Small intestine (tissue), 7 donors: Measurements from ENCODE around the gene CASQ2. TPM values are rescaled to one million over a fixed set of nuclear protein-coding genes. Genes with fewer than 3 reads are reported as not detected.
"Not testable (repeated sequence)": the region's sequence is repeated elsewhere in the genome, so short reads cannot be mapped to it uniquely, and the experiment has no call there.

Experiments
- DNase-seq, 2 donors: peaks; one replicate each; pipeline versions ENCODE4 v3.0.0 to v3.0.0-alpha.2; 2013
- FAIRE-seq: peaks from 2 replicates; lab custom pipeline; 2012; peaks lifted over from hg19 to GRCh38; lab: Jason Lieb, UNC
- H3K27ac ChIP-seq, 3 donors: one replicate each; pipeline ENCODE4 v1.5.1; 2013; ENCODE audit warnings: low read length in 2 of 3, mild to moderate bottlenecking in 2 of 3, control low read depth in 1 of 3, inconsistent platforms in 1 of 3, low read depth in 1 of 3, moderate library complexity in 1 of 3
- H3K27me3 ChIP-seq, 3 donors: one replicate each; pipeline ENCODE4 v1.6.1; 2013; ENCODE audit warnings: low read length in 3 of 3, inconsistent platforms in 1 of 3; ENCODE audit not compliant: control insufficient read depth in 3 of 3, insufficient read depth in 3 of 3
- H3K36me3 ChIP-seq, 3 donors: one replicate each; pipeline ENCODE4 v1.6.1; 2013; ENCODE audit warnings: low read length in 3 of 3, inconsistent platforms in 1 of 3, low read depth in 1 of 3, mild to moderate bottlenecking in 1 of 3, moderate library complexity in 1 of 3; ENCODE audit not compliant: control insufficient read depth in 3 of 3, insufficient read depth in 2 of 3
- H3K4me1 ChIP-seq, 3 donors: one replicate each; pipeline ENCODE4 v1.6.1; 2013; ENCODE audit warnings: low read length in 2 of 3, inconsistent platforms in 1 of 3, low read depth in 1 of 3, mild to moderate bottlenecking in 1 of 3, moderate library complexity in 1 of 3; ENCODE audit not compliant: control insufficient read depth in 3 of 3, insufficient read depth in 2 of 3
- H3K4me3 ChIP-seq, 3 donors: one replicate each; pipeline ENCODE4 v1.5.1; 2013; ENCODE audit warnings: low read length in 3 of 3, control low read depth in 1 of 3, inconsistent platforms in 1 of 3, low read depth in 1 of 3, mild to moderate bottlenecking in 1 of 3, moderate library complexity in 1 of 3
- H3K9me3 ChIP-seq, 2 donors: one replicate each; pipeline ENCODE4 v1.6.1; 2013; ENCODE audit warnings: low read depth in 1 of 2, low read length in 1 of 2; ENCODE audit not compliant: control insufficient read depth in 2 of 2, insufficient read depth in 1 of 2
- WGBS, 3 donors: extraction: QIAGEN DNeasy Blood & Tissue Kit; methylation state at CpG; one replicate each; pipeline ENCODE4 v1.1.7; 2013; 5-methylcytosine and 5-hydroxymethylcytosine counted together
- polyA plus RNA-seq, 4 donors: library from polyadenylated mRNA; stranded (reverse) in 3 of 4; unstranded in 1 of 4; fragments of 200-250 nt in 3 of 4; fragments of 120-200 nt in 1 of 4; gene quantifications; one replicate each; pipeline versions ENCODE4 v1.2.1 to v1.2.3, GENCODE V29; 2013
- donor health status: healthy with polysubstance abuse.
- donor health status: control.
- donor health status: control.
- donor health status: Bipolar disorder and iron deficiency.
- donor health status: healthy.

The CASQ2 gene
- polyA plus RNA-seq, 4 donors: 0.22 to 5.9 (median 1.9) TPM

- Histone ChIP-seq H3K9me3 (no peaks in the 10 kb centered on the region), H3K27me3 (peaks cover 0 to 8% (median 7%) of the 10 kb centered on the region in 3 donors), H3K4me1 (no peaks in the 10 kb centered on the region), H3K36me3 (no peaks in the 10 kb centered on the region), H3K27ac (no peak overlapping the region), H3K4me3 (no peak overlapping the region)
- DNase-seq: no peak
- no peak for FAIRE-seq
- WGBS, 3 donors: 60 to 72% (median 62%) methylated on average over 6 of the region's 6 CpGs
These were observed 22.3 kb upstream of the CASQ2 start for GRCh38 chr1:115790846-115791245.

DNA sequence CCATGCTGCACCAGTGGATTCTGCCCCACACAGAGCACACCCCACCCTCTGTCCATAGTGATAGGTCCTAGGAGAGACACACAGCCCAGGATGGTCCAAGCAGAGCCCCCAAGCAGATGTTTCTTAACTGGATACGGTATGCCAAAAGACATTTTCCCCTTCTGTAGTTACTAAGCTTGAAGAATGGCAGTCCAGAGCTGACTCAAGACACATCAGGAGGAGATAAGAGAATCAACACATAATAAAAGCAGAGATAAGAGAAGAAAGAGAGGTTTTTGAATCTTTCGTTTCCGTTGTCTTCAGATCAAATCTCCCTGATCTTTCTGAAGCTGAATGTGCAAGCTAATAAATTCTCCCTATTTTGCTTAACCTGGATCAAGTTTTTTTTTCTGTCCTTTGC, 21.8 kb upstream of the CASQ2 start:
- WGBS, 3 donors: 16 to 48% (median 26%) methylated on average over 3 of the region's 3 CpGs
- H3K4me3 ChIP-seq: no peak overlapping the region
- no peaks in the 10 kb centered on the region for H3K9me3 ChIP-seq
- no peaks in the 10 kb centered on the region for H3K36me3 ChIP-seq
- no peaks in the 10 kb centered on the region for H3K4me1 ChIP-seq
- FAIRE-seq: no peak
- H3K27ac ChIP-seq: no peak overlapping the region
- peaks cover 0 to 8% (median 7%) of the 10 kb centered on the region in 3 donors for H3K27me3 ChIP-seq
- DNase-seq: no peak

DNA sequence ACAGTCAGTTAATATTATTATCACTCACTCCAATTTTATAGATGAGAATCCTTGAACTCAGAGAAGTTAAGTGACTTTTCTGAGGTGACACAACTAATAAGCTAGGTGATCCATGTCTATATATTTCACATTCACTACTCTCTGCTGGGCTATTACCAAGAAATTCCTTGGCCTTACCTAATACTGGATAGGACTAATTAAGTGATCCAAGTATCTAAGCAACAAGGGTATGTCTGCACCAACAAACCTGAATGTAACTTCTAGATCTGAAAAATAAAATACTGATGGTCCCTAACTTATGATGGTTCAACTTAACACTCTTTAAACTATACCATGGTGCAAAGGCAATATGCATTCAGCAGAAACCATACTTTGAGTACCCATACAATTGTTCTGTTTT, 14.8 kb upstream of the CASQ2 start:
- no peaks in the 10 kb centered on the region for H3K36me3 ChIP-seq
- no peak for DNase-seq
- no peak for FAIRE-seq

DNA sequence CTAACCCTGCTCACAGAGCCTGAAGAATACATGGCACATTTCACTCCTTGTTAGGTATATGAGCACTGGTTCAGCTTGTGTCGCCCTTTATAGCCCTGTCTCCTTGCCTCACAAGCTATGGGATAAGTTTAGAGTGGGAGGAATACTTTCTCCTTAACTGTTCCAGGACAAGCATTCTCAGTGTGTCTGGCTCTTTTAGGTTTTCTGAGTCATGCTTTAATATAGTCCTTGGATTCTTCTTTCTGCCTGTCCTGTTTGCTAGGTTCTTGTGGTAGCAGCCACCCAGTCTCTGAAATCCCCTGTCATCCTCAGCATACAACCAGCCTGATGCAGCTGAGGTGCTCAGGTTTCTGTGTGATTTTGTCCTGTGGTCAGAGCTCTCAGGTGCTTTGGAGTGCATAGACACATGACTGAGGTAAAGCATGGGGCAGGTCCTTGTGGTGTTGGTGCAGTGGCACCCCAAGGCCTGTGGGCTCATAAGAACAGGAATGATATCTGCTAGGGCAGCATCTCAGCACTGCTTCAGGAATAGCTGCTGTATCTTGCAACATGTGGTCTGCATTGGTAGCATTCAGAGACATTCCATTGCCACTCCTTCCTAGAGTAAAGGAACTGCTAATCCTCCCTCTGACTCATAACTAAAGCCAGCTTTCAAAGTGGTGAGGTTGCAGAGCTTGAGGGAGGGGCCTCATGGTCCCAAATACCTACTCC, 14.2 kb upstream of the CASQ2 start:
- DNase-seq (peak; percentile 18 to 40), FAIRE-seq (no peak)
- H3K4me3 ChIP-seq: no peak overlapping the region
- H3K27me3 ChIP-seq: no peaks in the 10 kb centered on the region
- 68 to 78% (median 71%) methylated on average over 1 of the region's 1 CpG for WGBS, 3 donors
- H3K9me3 ChIP-seq: no peaks in the 10 kb centered on the region
- H3K36me3 ChIP-seq: no peaks in the 10 kb centered on the region
- no peak overlapping the region for H3K27ac ChIP-seq
- H3K4me1 ChIP-seq: no peaks in the 10 kb centered on the region

More for the DNA sequence above, 14.8 kb upstream of the CASQ2 start:
- Histone ChIP-seq H3K4me1 (no peaks in the 10 kb centered on the region), H3K4me3 (no peak overlapping the region), H3K27ac (no peak overlapping the region), H3K27me3 (no peaks in the 10 kb centered on the region), H3K9me3 (no peaks in the 10 kb centered on the region)

DNA sequence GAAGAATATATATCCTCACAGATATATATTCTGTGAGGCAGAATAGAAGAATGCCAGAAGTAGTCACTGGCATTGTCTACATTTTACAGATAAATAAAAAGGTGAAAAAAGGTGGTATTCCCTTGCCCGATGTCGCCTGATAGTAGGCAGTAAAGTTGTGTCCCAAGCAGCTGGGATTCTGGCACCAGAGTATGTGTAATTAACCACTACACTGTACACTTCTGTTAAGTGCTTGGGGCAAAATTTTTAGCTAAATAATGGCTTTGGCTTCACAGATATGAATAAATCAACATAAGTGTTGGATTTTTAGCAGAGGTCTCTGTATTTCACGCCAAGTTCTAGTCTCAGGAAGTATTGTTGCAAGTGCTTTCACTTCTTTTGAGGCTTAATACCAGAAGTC, 13.3 kb upstream of the CASQ2 start:
- H3K27ac ChIP-seq: no peak overlapping the region
- FAIRE-seq: no peak

GRCh38 chr1:115781343-115781742, 12.8 kb upstream of the CASQ2 start:
- DNase-seq: no peak
- Histone ChIP-seq H3K27ac (no peak overlapping the region), H3K9me3 (no peaks in the 10 kb centered on the region), H3K4me3 (no peak overlapping the region), H3K36me3 (no peaks in the 10 kb centered on the region), H3K27me3 (no peaks in the 10 kb centered on the region), H3K4me1 (no peaks in the 10 kb centered on the region)
- 82 to 90% (median 85%) methylated on average over 1 of the region's 1 CpG for WGBS, 3 donors
- no peak for FAIRE-seq

More for the DNA sequence above, 13.3 kb upstream of the CASQ2 start:
- H3K4me3 ChIP-seq: no peak overlapping the region
- no peaks in the 10 kb centered on the region for H3K27me3 ChIP-seq
- DNase-seq: no peak
- H3K36me3 ChIP-seq: no peaks in the 10 kb centered on the region
- H3K9me3 ChIP-seq: no peaks in the 10 kb centered on the region
- WGBS, 3 donors: 76 to 90% (median 90%) methylated on average over 3 of the region's 3 CpGs
- no peaks in the 10 kb centered on the region for H3K4me1 ChIP-seq

DNA sequence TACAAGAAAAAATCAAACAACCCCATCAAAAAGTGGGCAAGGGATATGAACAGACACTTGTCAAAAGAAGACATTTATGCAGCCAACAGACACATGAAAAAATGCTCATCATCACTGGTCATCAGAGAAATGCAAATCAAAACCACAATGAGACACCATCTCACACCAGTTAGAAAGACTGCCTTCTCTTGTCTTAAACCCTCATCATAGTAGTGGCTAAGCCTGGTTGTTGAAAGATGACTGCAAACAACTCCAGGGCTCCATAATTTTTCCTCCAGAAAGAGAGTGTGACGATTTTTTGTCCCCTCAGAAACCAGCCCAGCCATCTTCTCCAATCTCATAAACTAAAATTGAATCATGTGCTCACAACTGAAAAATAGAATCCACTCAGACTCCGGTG, 12.1 kb upstream of the CASQ2 start:
- DNase-seq, H3K4me1 ChIP-seq, FAIRE-seq, H3K9me3 ChIP-seq, H3K4me3 ChIP-seq, H3K27me3 ChIP-seq, H3K27ac ChIP-seq, H3K36me3 ChIP-seq: not testable (repeated sequence)
- 40 to 74% (median 71%) methylated on average over 2 of the region's 2 CpGs for WGBS, 3 donors

DNA sequence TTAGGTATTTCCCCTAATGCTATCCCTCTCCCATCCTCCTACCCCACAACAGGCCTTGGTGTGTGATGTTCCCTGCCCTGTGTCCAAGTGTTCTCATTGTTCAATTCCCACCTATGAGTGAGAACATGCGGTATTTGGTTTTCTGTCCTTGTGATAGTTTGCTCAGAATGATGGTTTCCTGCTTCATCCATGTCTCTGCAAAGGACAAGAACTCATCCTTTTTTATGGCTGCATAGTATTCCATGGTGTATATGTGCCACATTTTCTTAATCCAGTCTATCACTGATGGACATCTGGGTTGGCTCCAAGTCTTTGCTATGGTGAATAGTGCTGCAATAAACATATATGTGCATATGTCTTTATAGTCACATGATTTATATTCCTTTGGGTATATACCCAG, 10.6 kb upstream of the CASQ2 start:
- not testable (repeated sequence) for DNase-seq, H3K27me3 ChIP-seq, H3K36me3 ChIP-seq, H3K4me1 ChIP-seq, H3K27ac ChIP-seq, FAIRE-seq, H3K4me3 ChIP-seq, H3K9me3 ChIP-seq
- WGBS, 3 donors: 88 to 92% (median 91%) methylated on average over 1 of the region's 1 CpG
